Liver (tissue), 3 donors: ENCODE results near the gene AMHR2.
"Not testable (repeated sequence)": the region's sequence is repeated elsewhere in the genome, so short reads cannot be mapped to it uniquely, and the experiment has no call there.

Experiments
- CTCF ChIP-seq: fragments of 150-350 bp; IDR thresholded peaks from 2 replicates; pipeline ENCODE4 v1.5.1; 2017; ENCODE audit warnings: improper control_type of control experiment, low read depth, low read length; ENCODE audit not compliant: missing input control
- FOXA1 ChIP-seq: IDR thresholded peaks from 2 replicates; pipeline ENCODE4 v1.6.1; 2016; ENCODE audit warnings: antibody characterized with exemption
- JUND ChIP-seq, 2 donors: IDR thresholded peaks; 2 replicates each; pipeline ENCODE4 v1.6.1; 2016; ENCODE audit warnings: antibody characterized with exemption in 2 of 2
- MAX ChIP-seq: IDR thresholded peaks from 2 replicates; pipeline ENCODE4 v1.6.1; 2016; ENCODE audit warnings: antibody characterized with exemption
- SP1 ChIP-seq: IDR thresholded peaks from 2 replicates; pipeline ENCODE4 v1.6.1; 2018; ENCODE audit warnings: antibody characterized with exemption, mild to moderate bottlenecking
- TAF1 ChIP-seq: conservative IDR thresholded peaks from 2 replicates; pipeline ENCODE4 v1.6.1; 2016; ENCODE audit warnings: antibody characterized with exemption, mild to moderate bottlenecking
- TF ChIP-seq, protein P1 (sequence below): IDR thresholded peaks from 2 replicates; pipeline ENCODE4 v1.6.1; 2016; ENCODE audit warnings: antibody characterized with exemption, mild to moderate bottlenecking
- TF ChIP-seq, protein P2 (sequence below): IDR thresholded peaks from 2 replicates; pipeline ENCODE4 v1.6.1; 2016; ENCODE audit warnings: antibody characterized with exemption
- donor health status: healthy.
- donor health status: healthy.

GRCh38 chr12:53402351-53402750 is 21.3 kb upstream of the AMHR2 start:
- TF ChIP-seq, protein P1, sequence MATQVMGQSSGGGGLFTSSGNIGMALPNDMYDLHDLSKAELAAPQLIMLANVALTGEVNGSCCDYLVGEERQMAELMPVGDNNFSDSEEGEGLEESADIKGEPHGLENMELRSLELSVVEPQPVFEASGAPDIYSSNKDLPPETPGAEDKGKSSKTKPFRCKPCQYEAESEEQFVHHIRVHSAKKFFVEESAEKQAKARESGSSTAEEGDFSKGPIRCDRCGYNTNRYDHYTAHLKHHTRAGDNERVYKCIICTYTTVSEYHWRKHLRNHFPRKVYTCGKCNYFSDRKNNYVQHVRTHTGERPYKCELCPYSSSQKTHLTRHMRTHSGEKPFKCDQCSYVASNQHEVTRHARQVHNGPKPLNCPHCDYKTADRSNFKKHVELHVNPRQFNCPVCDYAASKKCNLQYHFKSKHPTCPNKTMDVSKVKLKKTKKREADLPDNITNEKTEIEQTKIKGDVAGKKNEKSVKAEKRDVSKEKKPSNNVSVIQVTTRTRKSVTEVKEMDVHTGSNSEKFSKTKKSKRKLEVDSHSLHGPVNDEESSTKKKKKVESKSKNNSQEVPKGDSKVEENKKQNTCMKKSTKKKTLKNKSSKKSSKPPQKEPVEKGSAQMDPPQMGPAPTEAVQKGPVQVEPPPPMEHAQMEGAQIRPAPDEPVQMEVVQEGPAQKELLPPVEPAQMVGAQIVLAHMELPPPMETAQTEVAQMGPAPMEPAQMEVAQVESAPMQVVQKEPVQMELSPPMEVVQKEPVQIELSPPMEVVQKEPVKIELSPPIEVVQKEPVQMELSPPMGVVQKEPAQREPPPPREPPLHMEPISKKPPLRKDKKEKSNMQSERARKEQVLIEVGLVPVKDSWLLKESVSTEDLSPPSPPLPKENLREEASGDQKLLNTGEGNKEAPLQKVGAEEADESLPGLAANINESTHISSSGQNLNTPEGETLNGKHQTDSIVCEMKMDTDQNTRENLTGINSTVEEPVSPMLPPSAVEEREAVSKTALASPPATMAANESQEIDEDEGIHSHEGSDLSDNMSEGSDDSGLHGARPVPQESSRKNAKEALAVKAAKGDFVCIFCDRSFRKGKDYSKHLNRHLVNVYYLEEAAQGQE: not testable (repeated sequence)
- TF ChIP-seq CTCF; FOXA1; TAF1; SP1; JUND (IDR thresholded peaks at IDR 0.05); MAX: not testable (repeated sequence)
- TF ChIP-seq, protein P2, sequence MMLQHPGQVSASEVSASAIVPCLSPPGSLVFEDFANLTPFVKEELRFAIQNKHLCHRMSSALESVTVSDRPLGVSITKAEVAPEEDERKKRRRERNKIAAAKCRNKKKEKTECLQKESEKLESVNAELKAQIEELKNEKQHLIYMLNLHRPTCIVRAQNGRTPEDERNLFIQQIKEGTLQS: not testable (repeated sequence)
